Umbilical cord (tissue), 2 donors: ENCODE data around the gene NEB. TPM values are rescaled to one million over a fixed set of nuclear protein-coding genes. Genes with fewer than 3 reads are reported as not detected.
A peak's percentile ranks its signal among the peaks of the same experiment; 100 is the strongest.

Experiments
- DNase-seq: peaks from one replicate; pipeline ENCODE4 v3.0.0-alpha.2; 2015; ENCODE audit warnings: low spot score
- total RNA-seq: library from RNA; depleted of rRNA; stranded (reverse); fragments of >200 nt; gene quantifications from one replicate; pipeline ENCODE4 v1.2.3, GENCODE V29; 2014; ENCODE audit warnings: low replicate concordance; ENCODE audit not compliant: insufficient read depth

The NEB gene
- total RNA-seq, 1 donor from 2014 or later = 9.6 TPM

DNA sequence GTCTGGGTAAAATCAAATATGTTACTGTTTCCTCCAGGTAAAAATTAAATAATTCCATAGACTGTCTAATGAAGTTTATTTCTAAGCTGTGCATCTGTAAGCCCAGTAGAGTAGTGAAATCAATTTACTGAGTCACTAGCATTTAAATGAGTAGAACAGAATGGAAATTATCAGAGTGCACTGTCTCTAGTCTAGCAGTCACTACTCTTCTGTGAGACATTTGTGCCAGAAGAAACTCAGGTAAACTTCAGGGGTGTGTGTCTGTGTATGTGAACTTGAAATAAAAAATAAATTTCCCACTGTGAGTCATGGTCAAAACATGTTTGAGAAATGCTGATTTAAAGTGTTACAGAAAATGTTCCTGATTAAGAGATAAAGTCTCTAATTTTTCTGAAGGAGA, 178.2 kb downstream of the NEB start:
- no peak for DNase-seq

DNA sequence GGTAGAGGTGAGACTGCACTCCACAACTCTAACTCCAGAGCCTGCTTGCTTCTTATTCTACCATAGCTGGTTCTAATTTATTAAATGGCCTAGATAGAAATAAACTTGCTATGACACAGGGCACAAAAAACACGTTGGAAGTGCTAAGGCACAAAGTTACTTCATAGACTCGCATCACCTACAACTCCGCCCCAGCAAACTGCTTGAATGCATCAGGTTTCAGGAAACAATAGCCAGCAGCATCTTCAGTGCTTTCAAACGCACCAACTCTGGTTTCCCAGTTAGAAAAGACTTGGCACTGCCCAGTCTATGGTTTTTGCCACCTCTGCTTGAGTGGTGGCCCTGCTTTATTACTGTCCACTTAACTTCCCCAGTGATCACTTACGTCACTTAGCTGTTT, 182.0 kb downstream of the NEB start:
- DNase-seq = no peak

DNA sequence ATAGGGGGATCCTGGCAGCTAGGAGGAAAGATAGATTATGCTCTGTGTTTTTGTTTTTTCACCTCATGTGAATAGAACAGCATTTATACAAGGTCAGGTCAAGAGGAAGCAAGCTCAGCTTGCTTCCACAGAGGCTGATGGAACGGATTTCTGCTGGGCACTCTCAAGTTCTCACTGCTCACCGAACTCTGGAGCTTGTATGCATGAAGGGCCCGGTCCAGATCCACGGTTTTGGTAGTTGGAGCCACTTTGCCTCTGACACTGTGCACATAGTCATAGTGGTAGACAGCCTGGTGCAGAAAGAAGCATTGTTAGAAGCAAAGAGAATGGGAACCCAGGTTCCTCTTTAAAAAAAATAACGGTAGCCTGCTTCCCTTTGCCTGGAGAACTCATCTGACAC, 182.7 kb downstream of the NEB start:
- no peak for DNase-seq

DNA sequence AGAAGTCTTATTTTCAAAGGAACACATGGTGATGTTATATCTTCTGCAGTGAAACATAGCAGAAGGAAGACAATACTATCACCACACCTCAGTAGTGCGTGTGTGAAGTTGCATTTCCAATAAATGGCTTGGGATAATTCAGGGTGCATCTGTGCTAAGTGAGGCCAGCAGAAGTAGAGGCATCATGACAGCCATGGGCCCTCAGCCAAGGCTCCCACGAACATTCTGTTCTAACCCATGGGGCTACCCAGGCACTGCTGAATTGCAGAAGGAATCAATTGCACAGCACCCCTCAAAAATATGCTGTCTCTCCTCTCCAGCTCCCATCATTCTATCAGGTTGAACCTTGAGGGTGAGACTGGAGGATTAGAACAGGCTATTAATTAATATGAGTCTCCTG, 185.1 kb downstream of the NEB start:
- DNase-seq = no peak

DNA sequence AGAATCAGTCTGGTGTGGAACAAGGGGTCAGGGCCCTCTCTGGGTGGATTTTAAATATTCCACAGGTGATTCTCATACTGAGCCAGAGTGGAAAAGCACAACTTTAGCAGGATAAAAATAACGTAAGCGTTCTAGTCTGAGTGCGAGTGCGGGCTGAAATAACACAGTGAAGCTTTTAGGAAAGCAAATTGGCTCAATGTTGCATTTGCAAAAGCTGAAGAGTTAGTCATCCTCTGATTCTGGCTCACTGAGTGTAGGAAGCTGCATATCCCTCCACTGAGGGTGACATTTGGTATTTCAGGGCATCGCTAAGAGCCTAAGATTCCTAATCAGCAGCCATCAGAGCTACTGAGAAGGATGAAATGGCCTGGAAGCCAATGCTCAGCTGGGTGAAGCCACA, 189.8 kb downstream of the NEB start:
- DNase-seq = no peak

GRCh38 chr2:151543876-151544275, 190.4 kb downstream of the NEB start:
- no peak for DNase-seq

GRCh38 chr2:151534001-151534400, 200.3 kb downstream of the NEB start:
- DNase-seq = no peak

DNA sequence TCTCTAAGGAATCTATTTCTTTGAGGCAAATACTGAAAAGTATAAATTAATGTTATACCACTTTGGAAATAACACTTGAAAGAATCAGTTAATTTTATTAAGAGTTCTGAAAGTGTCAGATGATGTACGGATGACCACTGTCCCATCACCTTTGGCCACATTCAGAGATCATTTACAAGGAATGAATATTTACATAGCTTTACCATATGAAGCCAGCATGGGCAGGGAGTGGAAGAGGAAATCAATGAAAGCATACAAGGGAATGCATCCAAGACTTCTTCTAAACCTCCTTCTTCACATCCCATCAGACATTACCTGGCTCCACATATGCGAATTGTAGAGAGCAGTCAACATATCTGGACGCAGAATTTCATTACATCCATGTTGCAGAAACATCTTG, 201.1 kb downstream of the NEB start:
- DNase-seq = no peak

- no peak for DNase-seq
Measured at GRCh38 chr2:151526572-151527090, 207.6 kb downstream of the NEB start.

DNA sequence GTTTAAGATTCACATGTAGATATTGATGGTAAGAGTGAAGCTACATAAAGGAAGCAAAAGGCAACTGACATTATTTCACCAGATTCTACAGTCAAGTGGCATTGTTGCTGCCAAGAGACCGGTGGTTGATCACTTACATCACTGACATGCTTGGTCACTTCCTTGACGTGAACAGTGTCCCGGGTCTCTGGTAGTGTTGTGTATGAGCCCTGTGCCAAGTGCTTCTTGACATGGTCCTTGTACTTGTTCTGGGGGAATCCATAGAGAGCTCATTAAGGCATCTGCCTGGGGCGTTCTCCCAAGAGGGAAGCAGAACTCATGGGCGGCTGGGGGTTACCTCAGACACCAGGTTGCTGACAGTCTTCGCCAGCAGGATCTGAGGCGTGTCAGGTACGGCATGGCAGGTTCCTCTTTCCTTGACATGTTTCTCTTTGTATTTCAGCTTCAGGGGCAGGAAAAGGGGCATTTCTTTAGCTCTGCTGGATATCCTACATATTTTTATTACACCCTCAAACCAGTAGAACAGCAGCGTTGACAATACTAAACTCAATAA, 208.4 kb downstream of the NEB start:
- no peak for DNase-seq

DNA sequence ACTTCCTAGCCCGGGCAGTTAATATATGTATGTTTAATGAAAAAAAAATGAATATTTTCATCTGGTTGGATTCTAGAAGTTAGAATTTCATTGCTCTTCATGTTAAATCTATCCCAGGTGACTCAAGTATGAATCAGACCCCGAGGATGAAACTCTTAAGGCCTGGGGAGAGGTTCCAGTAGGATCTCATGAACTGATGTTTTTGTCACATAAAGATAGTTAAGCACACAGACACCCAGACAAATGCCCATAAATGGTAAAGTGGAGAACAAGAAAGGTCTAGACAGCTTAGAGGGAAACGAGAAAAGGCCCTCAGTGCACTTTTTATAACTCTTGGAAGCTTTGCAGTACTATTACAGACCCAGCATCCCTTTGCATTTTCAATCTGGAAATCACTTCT, 210.4 kb downstream of the NEB start:
- peak; percentile 3 for DNase-seq

DNA sequence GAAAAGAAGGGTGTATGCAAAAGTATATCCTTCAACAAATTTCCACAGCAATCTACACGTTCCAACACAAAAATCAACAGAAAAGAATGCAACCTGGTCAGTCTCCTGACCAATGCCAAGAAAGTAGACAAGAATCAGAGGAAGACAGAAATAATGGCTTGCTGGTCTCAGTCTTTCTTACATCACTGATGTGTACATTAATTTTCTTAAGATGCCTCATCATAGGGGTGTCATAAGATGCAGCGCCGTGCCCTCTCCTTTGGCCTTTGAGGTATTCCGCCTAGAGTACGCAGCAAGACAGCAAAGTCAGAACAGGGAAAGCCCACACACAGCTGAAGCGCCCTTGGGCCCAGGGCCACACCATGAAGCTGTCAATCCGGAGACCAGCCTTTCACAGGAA, 211.7 kb downstream of the NEB start:
- no peak for DNase-seq

DNA sequence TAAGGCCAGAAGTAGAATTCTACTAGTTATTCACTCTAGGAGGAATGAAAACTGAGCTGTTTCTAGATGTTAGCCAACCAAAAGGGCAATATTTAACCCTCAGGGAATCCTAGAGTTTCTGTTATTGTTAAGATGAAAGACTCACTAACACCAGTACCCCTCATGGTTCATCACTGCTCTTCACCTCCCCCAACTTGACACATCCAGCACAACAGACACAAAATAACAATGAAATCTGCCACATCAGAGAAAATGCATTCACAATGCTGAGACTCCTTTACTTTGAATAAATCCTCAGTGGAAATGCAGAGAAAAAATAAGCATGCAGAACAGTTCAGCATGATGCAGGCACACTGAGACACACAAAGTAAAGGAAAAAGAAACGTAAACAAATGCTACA, 213.3 kb downstream of the NEB start:
- no peak for DNase-seq

DNA sequence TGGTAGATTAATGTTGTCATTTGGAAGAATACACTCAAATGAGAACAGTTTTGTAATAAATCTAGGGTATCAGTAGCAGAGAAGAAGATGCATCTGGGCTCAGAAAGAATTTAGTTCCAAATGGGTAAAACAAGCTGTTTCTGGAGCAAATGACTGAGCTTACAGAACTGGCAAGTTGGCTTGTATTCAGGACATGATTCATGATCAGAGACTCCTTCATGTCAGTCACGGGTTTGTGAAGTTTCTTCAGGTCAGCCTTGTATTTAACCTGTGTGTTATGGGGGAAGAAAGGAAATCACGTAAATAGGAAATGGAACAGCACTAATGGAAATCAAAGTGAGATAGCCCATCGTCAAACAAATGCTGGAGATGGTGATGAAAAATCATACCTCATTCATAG, 215.5 kb downstream of the NEB start:
- no peak for DNase-seq

DNA sequence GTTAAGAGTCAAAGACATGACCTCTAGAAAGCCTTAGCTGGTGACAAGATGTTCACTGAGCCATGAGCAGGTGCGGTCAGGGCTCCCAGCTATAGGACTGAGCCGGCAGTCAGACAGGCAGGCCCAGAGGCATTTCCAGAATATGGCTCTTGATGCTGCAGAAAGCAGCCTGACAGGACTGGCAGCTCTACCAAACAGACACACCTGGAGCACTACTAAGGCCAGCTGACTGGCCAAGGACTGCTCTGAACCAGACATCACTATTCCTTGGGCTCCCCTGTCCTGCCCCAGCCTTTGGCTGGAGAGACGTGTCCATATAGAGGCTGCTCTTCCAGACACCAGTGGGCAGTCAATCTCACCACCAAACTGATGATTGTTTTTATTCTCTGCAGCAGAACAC, 225.8 kb downstream of the NEB start:
- no peak for DNase-seq

DNA sequence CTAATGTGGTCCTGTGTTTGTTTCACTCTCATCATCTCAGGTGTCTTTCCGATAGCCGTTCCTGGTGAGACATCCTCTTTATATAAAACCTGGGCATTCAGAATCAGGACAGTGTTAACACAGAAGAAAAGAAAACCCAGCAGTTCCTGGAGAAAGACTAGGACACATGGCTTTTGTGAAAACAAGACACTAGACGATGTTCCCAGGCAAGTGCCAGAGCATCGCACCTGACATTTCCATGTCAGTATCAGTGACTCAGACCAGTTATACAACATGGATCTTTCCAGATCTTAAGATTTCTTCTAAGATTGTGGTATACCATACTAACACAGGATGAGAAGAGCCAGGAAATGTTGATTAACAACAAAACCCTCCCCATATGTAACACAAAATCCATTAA, 228.1 kb downstream of the NEB start:
- DNase-seq = no peak

GRCh38 chr2:151498178-151498577, 236.1 kb downstream of the NEB start:
- DNase-seq = no peak

DNA sequence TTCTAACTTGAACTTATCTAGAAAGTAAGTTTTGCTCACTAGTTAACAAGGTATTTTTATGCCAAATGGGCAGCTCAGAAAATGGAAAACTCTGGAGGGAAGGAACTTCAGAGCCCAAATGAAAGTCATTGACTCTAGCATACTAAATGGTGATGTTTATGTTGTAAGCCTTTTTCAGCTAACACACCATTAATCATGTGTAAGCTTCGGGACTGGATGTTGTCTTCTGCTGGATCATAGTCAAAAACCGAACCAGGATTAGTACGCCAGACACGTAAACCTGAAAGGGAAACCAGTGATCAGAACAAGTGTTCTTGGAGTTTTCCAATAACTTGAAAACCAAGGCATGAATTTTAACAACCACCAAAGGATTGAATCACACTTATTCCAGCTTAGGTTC, 242.8 kb downstream of the NEB start:
- DNase-seq = no peak

DNA sequence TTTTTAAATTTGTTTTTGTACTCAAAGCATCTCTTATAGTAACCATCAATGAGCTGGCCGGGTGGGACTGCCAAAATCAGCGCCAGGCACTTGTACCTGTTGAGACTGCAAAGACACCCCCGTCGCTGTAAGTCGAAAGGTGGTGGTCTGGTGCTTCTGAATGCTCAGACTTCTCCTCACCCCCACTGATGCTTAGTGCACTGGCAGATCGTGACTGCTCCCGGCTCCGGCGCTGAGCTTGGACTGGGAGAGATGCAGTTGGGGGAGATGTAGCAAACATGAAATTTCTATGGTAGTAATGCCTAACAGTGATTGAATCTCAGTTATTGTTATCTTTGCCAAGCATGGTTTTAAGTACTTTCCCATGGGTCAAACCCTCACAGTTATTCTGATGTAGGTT, 244.0 kb downstream of the NEB start:
- DNase-seq = no peak

- DNase-seq = no peak
Measured at GRCh38 chr2:151486053-151486452, 248.2 kb downstream of the NEB start.

DNA sequence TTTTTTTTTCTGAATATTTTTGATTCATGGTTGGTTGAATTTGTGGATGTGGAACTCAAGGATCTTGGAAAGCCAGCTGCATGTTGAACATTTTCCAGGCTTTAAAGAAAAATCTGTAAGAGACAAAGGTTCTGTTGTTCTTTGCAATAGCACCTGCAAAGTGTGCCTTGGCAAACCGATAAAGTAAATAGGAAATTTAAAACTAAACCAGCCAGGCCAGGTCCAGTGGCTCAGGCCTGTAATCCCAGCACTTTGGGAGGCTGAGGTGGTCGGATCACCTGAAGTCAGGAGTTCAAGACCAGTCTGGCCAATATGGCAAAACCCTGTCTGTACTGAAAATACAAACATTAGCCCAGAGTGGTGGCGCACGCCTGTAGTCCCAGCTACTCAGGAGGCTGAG, 250.2 kb downstream of the NEB start:
- DNase-seq = no peak

DNA sequence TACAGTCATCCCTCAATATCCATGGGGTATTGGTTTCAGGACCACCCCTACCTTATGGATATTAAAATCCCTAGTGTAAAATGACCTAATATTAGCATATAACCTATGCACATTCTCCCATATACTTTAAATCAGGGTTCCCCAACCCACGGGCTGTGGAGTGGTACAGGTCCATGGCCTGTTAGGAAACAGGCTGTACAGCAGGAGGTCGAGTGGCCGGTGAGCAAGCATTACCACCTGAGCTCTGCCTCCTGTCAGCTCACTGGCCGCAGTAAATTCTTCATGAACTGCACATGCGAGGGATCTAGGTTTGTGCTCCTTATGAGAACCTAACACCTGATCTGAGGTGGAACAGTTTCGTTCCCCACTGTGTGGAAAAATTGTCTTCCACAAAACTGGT, 250.7 kb downstream of the NEB start:
- DNase-seq = no peak

GRCh38 chr2:151482171-151482725, 252.0 kb downstream of the NEB start:
- no peak for DNase-seq

DNA sequence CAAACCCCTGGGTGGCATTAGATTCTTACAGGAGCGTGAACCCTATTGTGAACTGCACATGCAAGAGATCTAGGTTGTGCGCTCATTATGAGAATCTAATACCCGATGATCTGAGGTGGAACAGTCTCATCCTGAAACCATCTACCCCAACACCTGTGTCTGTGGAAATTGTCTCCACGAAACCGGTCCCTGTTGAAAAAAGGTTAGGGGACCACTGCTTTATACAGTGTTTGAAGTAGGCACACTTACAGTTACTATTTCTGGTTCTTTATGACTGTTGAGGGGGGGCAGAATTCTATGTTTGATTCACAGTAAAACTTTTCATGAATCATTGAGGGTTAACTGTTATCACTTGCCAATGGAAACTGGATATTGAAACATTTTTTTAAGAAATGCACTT, 252.5 kb downstream of the NEB start:
- no peak for DNase-seq
